ENCODE results near the gene KTN1. TPM values are rescaled to one million over a fixed set of nuclear protein-coding genes. Genes with fewer than 3 reads are reported as not detected.

KTN1 gene
- total and polyA plus RNA-seq, 3 donors from 2014 or later = 74.8 to 247 (median 221) TPM

DNA sequence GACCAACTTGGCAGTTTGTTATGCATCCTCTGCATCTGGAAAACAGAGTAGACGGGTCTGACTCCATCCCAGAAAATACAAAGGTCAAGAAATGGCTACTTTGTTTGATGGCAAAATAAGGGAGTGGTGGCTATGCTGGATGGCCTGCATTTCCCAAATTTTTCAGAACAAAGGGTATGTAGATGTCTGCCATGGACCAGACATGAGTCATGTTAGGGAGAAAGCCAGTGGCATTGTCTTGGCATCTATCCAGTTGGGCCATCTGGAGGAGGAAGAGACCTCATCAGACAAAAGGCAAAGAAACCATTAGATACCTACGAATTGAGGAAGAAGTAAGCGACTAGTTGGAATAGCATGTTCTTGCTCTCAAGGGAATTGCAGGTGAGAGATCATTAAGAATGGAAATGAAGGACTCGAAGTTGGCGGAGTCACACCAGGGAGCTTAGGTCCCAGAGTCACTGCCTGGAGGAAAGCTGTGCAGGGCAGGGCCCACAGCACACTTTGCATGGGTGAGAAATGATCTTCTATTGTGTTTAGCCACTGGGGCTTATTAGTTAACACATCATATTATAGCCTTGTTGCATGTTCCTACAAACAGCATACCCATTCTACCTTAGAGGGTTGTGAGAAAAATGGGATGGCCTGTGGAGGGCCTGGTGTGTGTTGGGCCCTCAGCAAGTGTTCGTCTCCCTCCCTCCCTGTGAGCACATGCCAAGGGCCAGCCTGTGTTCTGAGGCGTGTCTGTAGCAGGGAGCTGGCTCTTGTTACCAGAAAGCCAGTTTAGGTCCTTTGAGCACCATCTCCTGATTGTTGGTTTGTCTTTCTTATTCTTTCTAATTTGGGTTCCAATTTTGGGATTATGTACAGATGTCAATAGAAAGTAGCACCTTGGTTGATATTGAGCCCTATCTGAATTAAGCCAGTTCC, 119.4 kb downstream of the KTN1 start:
- no peaks in the 10 kb centered on the region for H3K27me3 ChIP-seq
- no peak overlapping the region for H3K27ac ChIP-seq
- H3K36me3 ChIP-seq (ENCODE audit: low read depth, missing control alignments) = no peaks in the 10 kb centered on the region
- H3K4me3 ChIP-seq = no peak overlapping the region
- TF ChIP-seq, protein P1, sequence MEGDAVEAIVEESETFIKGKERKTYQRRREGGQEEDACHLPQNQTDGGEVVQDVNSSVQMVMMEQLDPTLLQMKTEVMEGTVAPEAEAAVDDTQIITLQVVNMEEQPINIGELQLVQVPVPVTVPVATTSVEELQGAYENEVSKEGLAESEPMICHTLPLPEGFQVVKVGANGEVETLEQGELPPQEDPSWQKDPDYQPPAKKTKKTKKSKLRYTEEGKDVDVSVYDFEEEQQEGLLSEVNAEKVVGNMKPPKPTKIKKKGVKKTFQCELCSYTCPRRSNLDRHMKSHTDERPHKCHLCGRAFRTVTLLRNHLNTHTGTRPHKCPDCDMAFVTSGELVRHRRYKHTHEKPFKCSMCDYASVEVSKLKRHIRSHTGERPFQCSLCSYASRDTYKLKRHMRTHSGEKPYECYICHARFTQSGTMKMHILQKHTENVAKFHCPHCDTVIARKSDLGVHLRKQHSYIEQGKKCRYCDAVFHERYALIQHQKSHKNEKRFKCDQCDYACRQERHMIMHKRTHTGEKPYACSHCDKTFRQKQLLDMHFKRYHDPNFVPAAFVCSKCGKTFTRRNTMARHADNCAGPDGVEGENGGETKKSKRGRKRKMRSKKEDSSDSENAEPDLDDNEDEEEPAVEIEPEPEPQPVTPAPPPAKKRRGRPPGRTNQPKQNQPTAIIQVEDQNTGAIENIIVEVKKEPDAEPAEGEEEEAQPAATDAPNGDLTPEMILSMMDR (IDR thresholded peaks at IDR 0.05) = no peak
- no peak for TF ChIP-seq POLR2A (IDR thresholded peaks at IDR 0.05)
- H3K4me1 ChIP-seq = no peaks in the 10 kb centered on the region
- WGBS, 2 donors = 82 to 86% methylated on average over 7 of the region's 7 CpGs
- intact Hi-C loops (cut with DNase I; ENCODE audit: low total_unique reads) = loop anchor here (10.0 kb wide), 1 partner anchor 775 kb away; no protein-coding TSS in a partner anchor
- no peaks in the 10 kb centered on the region for H3K9me3 ChIP-seq
- no peak for DNase-seq

DNA sequence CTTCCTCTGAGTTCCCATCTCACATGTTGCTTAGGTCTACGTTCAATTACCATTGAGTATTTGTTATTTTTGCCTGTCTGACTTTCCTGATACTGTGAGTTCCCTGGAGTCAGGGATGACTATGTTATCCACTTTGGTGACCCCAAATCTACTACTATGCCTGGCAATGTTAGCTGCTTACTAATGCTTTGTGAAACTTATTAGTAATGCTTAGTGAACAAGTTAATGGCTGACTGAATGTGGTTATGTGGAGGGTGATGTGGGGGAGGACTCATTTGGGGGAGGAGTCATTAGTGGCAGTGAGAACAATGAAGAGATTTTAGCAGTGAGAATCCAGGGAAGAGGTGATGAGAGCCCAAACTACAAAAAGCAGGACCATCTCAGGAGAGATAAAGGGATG, 121.6 kb downstream of the KTN1 start:
- H3K4me1 ChIP-seq = no peaks in the 10 kb centered on the region
- no peaks in the 10 kb centered on the region for H3K36me3 ChIP-seq (ENCODE audit: low read depth, missing control alignments)
- H3K9me3 ChIP-seq = no peaks in the 10 kb centered on the region
- WGBS, 2 donors = 86 to 100% methylated on average over 1 of the region's 1 CpG
- intact Hi-C loops (cut with DNase I; ENCODE audit: low total_unique reads) = loop anchor here (10.0 kb wide), 1 partner anchor 773 kb away; no protein-coding TSS in a partner anchor
- no peak overlapping the region for H3K4me3 ChIP-seq
- no peak overlapping the region for H3K27ac ChIP-seq
- TF ChIP-seq, protein P1 (IDR thresholded peaks at IDR 0.05) = no peak
- no peak for TF ChIP-seq POLR2A (IDR thresholded peaks at IDR 0.05)
- no peaks in the 10 kb centered on the region for H3K27me3 ChIP-seq
- no peak for DNase-seq

DNA sequence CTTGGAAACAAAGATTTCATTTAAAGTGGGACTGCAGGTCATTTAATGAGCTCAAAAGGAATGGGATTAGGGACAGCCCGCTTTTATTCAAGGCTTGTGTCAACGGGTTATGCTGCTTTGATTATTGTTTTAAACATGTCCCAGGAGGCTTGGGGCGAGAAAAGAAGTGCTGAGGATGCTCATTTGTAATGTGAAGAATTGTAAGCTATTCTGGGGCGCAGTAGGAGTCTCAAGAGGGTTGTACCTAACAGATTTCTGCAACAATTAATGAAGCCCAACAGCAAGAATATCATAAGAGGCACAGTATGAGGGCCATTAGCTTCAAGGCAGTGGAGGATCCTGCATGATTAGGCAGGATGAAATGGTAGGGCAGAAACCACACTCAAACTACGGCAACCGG, 122.5 kb downstream of the KTN1 start:
- H3K27me3 ChIP-seq = no peaks in the 10 kb centered on the region
- no peaks in the 10 kb centered on the region for H3K4me1 ChIP-seq
- intact Hi-C loops (cut with DNase I; ENCODE audit: low total_unique reads) = loop anchor here (10.0 kb wide), 1 partner anchor 772 kb away; no protein-coding TSS in a partner anchor
- TF ChIP-seq POLR2A (IDR thresholded peaks at IDR 0.05) = no peak
- TF ChIP-seq, protein P1 (IDR thresholded peaks at IDR 0.05) = no peak
- no peak for DNase-seq
- 85 to 90% methylated on average over 6 of the region's 6 CpGs for WGBS, 2 donors
- H3K9me3 ChIP-seq = no peaks in the 10 kb centered on the region
- no peak overlapping the region for H3K4me3 ChIP-seq
- H3K27ac ChIP-seq = no peak overlapping the region
- no peaks in the 10 kb centered on the region for H3K36me3 ChIP-seq (ENCODE audit: low read depth, missing control alignments)

DNA sequence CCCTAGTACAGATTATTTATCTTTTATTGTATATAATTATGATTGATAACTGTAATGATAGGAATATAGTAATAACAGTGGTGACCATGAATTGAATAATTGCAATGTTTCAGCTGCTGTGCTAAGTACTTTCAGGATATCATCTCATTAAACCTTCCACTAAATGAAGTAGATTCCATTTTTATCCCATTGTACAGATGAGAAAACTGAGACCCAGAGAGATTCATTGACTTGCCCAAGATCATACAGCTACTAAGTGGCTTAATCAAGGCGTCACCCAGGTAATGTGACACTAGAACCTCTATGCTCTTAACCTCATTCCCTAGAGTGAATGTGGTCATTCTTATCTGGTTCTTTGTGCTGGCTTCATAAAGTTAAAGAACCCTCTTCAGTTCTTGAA, 124.6 kb downstream of the KTN1 start:
- Histone ChIP-seq H3K9me3 (no peaks in the 10 kb centered on the region), H3K27me3 (no peaks in the 10 kb centered on the region), H3K4me3 (no peak overlapping the region), H3K36me3 (ENCODE audit: low read depth, missing control alignments) (no peaks in the 10 kb centered on the region), H3K4me1 (no peaks in the 10 kb centered on the region), H3K27ac (no peak overlapping the region)
- TF ChIP-seq, protein P1 (IDR thresholded peaks at IDR 0.05) = no peak
- no peak for TF ChIP-seq POLR2A (IDR thresholded peaks at IDR 0.05)
- intact Hi-C loops (cut with DNase I; ENCODE audit: low total_unique reads) = loop anchor here (10.0 kb wide), 1 partner anchor 770 kb away; no protein-coding TSS in a partner anchor
- 87 to 97% methylated on average over 1 of the region's 1 CpG for WGBS, 2 donors
- no peak for DNase-seq
